H1 (cell line): ENCODE measurements around the gene PRKCH. TPM values are rescaled to one million over a fixed set of nuclear protein-coding genes. Genes with fewer than 3 reads are reported as not detected.

Source experiments
- CTCF ChIA-PET: fragments of 300-600 bp; sonication (Branson Sonifier 250); formaldehyde crosslinking; loops from one replicate; lab custom pipeline; 2021; ENCODE audit not compliant: partially characterized antibody; lab: Charles Lee
- POLR2A ChIA-PET: fragments of 300-600 bp; sonication (Branson Sonifier 250); formaldehyde crosslinking; loops from one replicate; lab custom pipeline; 2021; ENCODE audit warnings: inconsistent platforms; ENCODE audit not compliant: partially characterized antibody; lab: Charles Lee
- DNase-seq, 2 experiments: peaks; one replicate each; pipeline versions ENCODE4 v3.0.0 to v3.0.0-alpha.2; 2010 to 2022; ENCODE audit warnings: low spot score in 2 of 2, low read depth in 1 of 2, mixed read lengths in 1 of 2
- FAIRE-seq: peaks from 2 replicates; lab custom pipeline; 2011; peaks lifted over from hg19 to GRCh38; lab: Jason Lieb, UNC
- H2AFZ ChIP-seq: 2 replicates; pipeline ENCODE4 v1.8.1; 2012; ENCODE audit warnings: low read length, inconsistent platforms
- H2AK5ac ChIP-seq: 2 replicates; pipeline ENCODE4 v1.6.1; 2013; ENCODE audit warnings: low read depth, low read length
- H2BK120ac ChIP-seq: replicated peaks from 2 replicates; pipeline ENCODE3; 2013; ENCODE audit warnings: low read depth, low read length, inconsistent platforms
- H2BK12ac ChIP-seq: 2 replicates; pipeline ENCODE4 v1.6.1; 2013; ENCODE audit warnings: low read depth, low read length
- H2BK15ac ChIP-seq: 2 replicates; pipeline ENCODE4 v1.6.1; 2013; ENCODE audit warnings: low read length
- H2BK20ac ChIP-seq: 2 replicates; pipeline ENCODE4 v1.6.1; 2013; ENCODE audit warnings: low read length
- H2BK5ac ChIP-seq: 2 replicates; pipeline ENCODE4 v1.6.1; 2013; ENCODE audit warnings: low read depth, low read length
- H3K14ac ChIP-seq: 2 replicates; pipeline ENCODE4 v1.6.1; 2013; ENCODE audit warnings: inconsistent platforms; ENCODE audit not compliant: insufficient read length
- H3K18ac ChIP-seq: 2 replicates; pipeline ENCODE4 v1.6.1; 2013; ENCODE audit warnings: low read length; ENCODE audit errors: extremely low read depth
- H3K23ac ChIP-seq: 2 replicates; pipeline ENCODE4 v1.6.1; 2013; ENCODE audit warnings: inconsistent platforms; ENCODE audit not compliant: insufficient read length
- H3K23me2 ChIP-seq: 2 replicates; pipeline ENCODE4 v1.6.1; 2013; ENCODE audit warnings: low read depth, low read length
- H3K27ac ChIP-seq: 2 replicates; pipeline ENCODE4 v1.6.1; 2011; ENCODE audit warnings: low read depth, low read length, inconsistent platforms
- H3K27me3 ChIP-seq, 4 experiments: replicated peaks in 1 of 4; 1 replicate in 1 of 4; 2 replicates in 3 of 4; pipeline versions ENCODE4 v1.6.1 to v1.8.1; 2011 to 2013; ENCODE audit warnings: low read length in 3 of 4, mild to moderate bottlenecking in 3 of 4, inconsistent platforms in 2 of 4, mixed read lengths in 2 of 4, moderate library complexity in 1 of 4; ENCODE audit not compliant: control insufficient read depth in 3 of 4, insufficient read depth in 3 of 4; ENCODE audit errors: extremely low read depth in 1 of 4
- H3K36me3 ChIP-seq, 4 experiments: 2 replicates each; pipeline versions ENCODE4 v1.6.1 to v1.8.1; 2011 to 2013; ENCODE audit warnings: mild to moderate bottlenecking in 4 of 4, low read length in 3 of 4, moderate library complexity in 2 of 4, control low read depth in 1 of 4, inconsistent platforms in 1 of 4; ENCODE audit not compliant: insufficient read depth in 4 of 4, control insufficient read depth in 2 of 4
- H3K4ac ChIP-seq: replicated peaks from 2 replicates; pipeline ENCODE3; 2013; ENCODE audit warnings: low read length, low read depth, mixed read lengths, inconsistent platforms; ENCODE audit not compliant: insufficient read length
- H3K4me1 ChIP-seq, 4 experiments: replicated peaks in 1 of 4; 1 replicate in 1 of 4; 2 replicates in 3 of 4; pipeline versions ENCODE4 v1.6.1 to v1.8.1; 2011 to 2013; ENCODE audit warnings: low read length in 3 of 4, inconsistent platforms in 2 of 4, mixed read lengths in 1 of 4; ENCODE audit not compliant: insufficient read depth in 4 of 4, control insufficient read depth in 3 of 4
- H3K4me2 ChIP-seq, 2 experiments: 2 replicates each; pipeline versions ENCODE4 v1.6.1 to v1.8.1; 2011 to 2013; ENCODE audit warnings: low read depth in 2 of 2, low read length in 2 of 2, control low read depth in 1 of 2, inconsistent platforms in 1 of 2, mild to moderate bottlenecking in 1 of 2; ENCODE audit not compliant: insufficient read depth in 1 of 2
- H3K4me3 ChIP-seq, 4 experiments: fragments of 200-600, 300-600 bp in 1 of 4; sonication (generic), shearing (Covaris generic), sonication (Bioruptor Twin) in 1 of 4; 2 replicates each; pipeline versions ENCODE4 v1.5.1 to v1.8.1; 2011 to 2016; ENCODE audit warnings: low read length in 4 of 4, low read depth in 3 of 4, control low read depth in 2 of 4, inconsistent platforms in 2 of 4, mild to moderate bottlenecking in 2 of 4, mixed read lengths in 1 of 4, moderate library complexity in 1 of 4; ENCODE audit not compliant: insufficient read depth in 2 of 4; ENCODE audit errors: extremely low read depth in 1 of 4
- H3K56ac ChIP-seq: replicated peaks from 2 replicates; pipeline ENCODE3; 2013; ENCODE audit warnings: low read depth, mild to moderate bottlenecking, mixed read lengths, low read length, inconsistent platforms; ENCODE audit not compliant: insufficient read length
- H3K79me1 ChIP-seq: 2 replicates; pipeline ENCODE4 v1.6.1; 2013; ENCODE audit warnings: low read depth, low read length, control low read depth
- H3K79me2 ChIP-seq, 2 experiments: 2 replicates each; pipeline versions ENCODE4 v1.6.1 to v1.8.1; 2012 to 2013; ENCODE audit warnings: low read length in 2 of 2, mild to moderate bottlenecking in 2 of 2, inconsistent platforms in 1 of 2; ENCODE audit not compliant: insufficient read depth in 2 of 2, control insufficient read depth in 1 of 2
- H3K9ac ChIP-seq, 4 experiments: replicated peaks in 1 of 4; 1 replicate in 1 of 4; 2 replicates in 3 of 4; pipeline versions ENCODE4 v1.6.1 to v1.8.1; 2011 to 2013; ENCODE audit warnings: low read depth in 3 of 4, low read length in 3 of 4, control low read depth in 2 of 4, mild to moderate bottlenecking in 2 of 4, moderate library complexity in 2 of 4, inconsistent platforms in 1 of 4; ENCODE audit errors: extremely low read depth in 1 of 4
- H3K9me3 ChIP-seq, 2 experiments: 2 replicates each; pipeline versions ENCODE4 v1.6.1 to v1.8.1; 2012 to 2013; ENCODE audit warnings: mild to moderate bottlenecking in 2 of 2, moderate library complexity in 2 of 2, control low read depth in 1 of 2, inconsistent platforms in 1 of 2, low read depth in 1 of 2, low read length in 1 of 2, mixed read lengths in 1 of 2; ENCODE audit not compliant: insufficient read depth in 2 of 2
- H4K20me1 ChIP-seq, 2 experiments: replicated peaks in 1 of 2; 2 replicates each; pipeline versions ENCODE3 to v1.8.1; 2011 to 2013; ENCODE audit warnings: inconsistent platforms in 2 of 2, low read length in 2 of 2, mild to moderate bottlenecking in 1 of 2; ENCODE audit not compliant: insufficient read depth in 2 of 2, control insufficient read depth in 1 of 2
- H4K5ac ChIP-seq: 2 replicates; pipeline ENCODE4 v1.6.1; 2013; ENCODE audit warnings: low read length, low read depth, mixed read lengths, inconsistent platforms; ENCODE audit not compliant: insufficient read length
- H4K8ac ChIP-seq: 2 replicates; pipeline ENCODE4 v1.8.0; 2013; ENCODE audit warnings: mild to moderate bottlenecking, moderate library complexity, low read length, inconsistent platforms; ENCODE audit not compliant: insufficient read depth; ENCODE audit errors: extremely low read depth
- H4K91ac ChIP-seq: replicated peaks from 2 replicates; pipeline ENCODE3; 2013; ENCODE audit warnings: low read length, mixed read lengths, inconsistent platforms; ENCODE audit not compliant: insufficient read length
- BCL11A ChIP-seq, 2 experiments: IDR thresholded peaks; one replicate each; pipeline ENCODE4 v1.6.1; 2011; ENCODE audit warnings: low read depth in 2 of 2, low read length in 2 of 2, mild to moderate bottlenecking in 2 of 2
- WGBS, 2 experiments: shearing (Covaris generic) in 1 of 2; methylation state at CpG; one replicate each; pipeline versions ENCODE4 v1.1.6 to v1.1.7; 2013 to 2015; ENCODE audit warnings: low lambda C conversion rate in 2 of 2, mixed read lengths in 2 of 2, inconsistent platforms in 1 of 2, low coverage in 1 of 2, missing lambda C conversion rate in 1 of 2; ENCODE audit not compliant: insufficient replicate concordance in 2 of 2, insufficient coverage in 1 of 2, insufficient read length in 1 of 2; ENCODE audit errors: extremely low coverage in 1 of 2, missing lambda C conversion rate in 1 of 2; 5-methylcytosine and 5-hydroxymethylcytosine counted together
- polyA plus RNA-seq, 7 experiments: library from polyadenylated mRNA; depleted of rRNA in 3 of 7; stranded (reverse) in 5 of 7; unstranded in 2 of 7; fragments of >200 nt in 5 of 7; fragments of 200-250 nt in 2 of 7; gene quantifications; 1 replicate in 5 of 7; 2 replicates in 1 of 7; 4 replicates in 1 of 7; pipeline versions ENCODE4 v1.2.1 to v1.2.3, GENCODE V29; 2011 to 2013; ENCODE audit warnings: missing spikeins in 2 of 7, mixed read lengths in 2 of 7
- total RNA-seq: library from RNA; stranded (reverse); fragmentation: NEBNext Ultra II Directional; extraction: Animal tissue kit (Norgen Biotek cat#: 25700); gene quantifications from 2 replicates; pipeline ENCODE4 v1.2.1, GENCODE V29; 2021
- TF ChIP-seq, protein P1 (sequence below): IDR thresholded peaks from 2 replicates; pipeline ENCODE4 v1.6.1; 2011; ENCODE audit warnings: low read length, improper control_type of control experiment

PRKCH gene
- total and polyA plus RNA-seq, 2 of the 8 experiments (the other 6 are each of a cell fraction or from before 2014, with no cell fraction given), result 6.4 to 7.0 TPM

DNA sequence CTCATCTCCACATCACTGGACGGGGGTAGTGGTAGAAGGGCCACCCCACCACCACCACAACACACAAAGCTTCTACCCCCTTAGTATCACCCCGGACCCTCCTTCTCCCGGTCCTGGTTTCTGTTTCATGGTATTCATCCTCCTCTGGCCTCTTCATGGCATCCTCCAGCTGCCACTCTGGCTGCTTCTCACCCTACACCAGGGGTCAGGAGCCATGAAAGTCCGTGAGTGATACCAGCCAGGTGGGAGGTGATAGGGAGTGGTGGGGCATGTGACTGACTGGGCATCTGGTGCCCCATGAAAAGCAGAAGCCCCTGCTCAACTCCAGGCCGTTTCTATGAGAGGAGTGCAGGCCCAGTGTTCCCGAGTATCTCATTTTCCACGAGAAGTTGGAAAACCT, 222.6 kb downstream of the PRKCH start:
- no peak overlapping the region for H3K56ac ChIP-seq
- H2AFZ ChIP-seq, result no peak overlapping the region
- ChIA-PET CTCF (interaction anchor here (0.8 to 1.4 kb wide), 3 partner anchors 11 to 18 kb away, joined by 3 to 6 read pairs (median 3); no protein-coding TSS in a partner anchor), POLR2A (interaction anchor here (0.9 kb wide), 1 partner anchor 151 kb away, joined by 3 read pairs; the partner anchor contains the start of gene HIF1A)
- no peak overlapping the region for H3K18ac ChIP-seq
- H2BK5ac ChIP-seq, result no peak overlapping the region
- no peak overlapping the region for H3K4me2 ChIP-seq
- H3K23ac ChIP-seq, result no peak overlapping the region
- no peak overlapping the region for H3K14ac ChIP-seq
- H4K5ac ChIP-seq, result no peak overlapping the region
- H3K27ac ChIP-seq, result no peak overlapping the region
- H4K8ac ChIP-seq, result no peak overlapping the region
- FAIRE-seq (no peak), DNase-seq (no peak)
- H2BK15ac ChIP-seq, result no peak overlapping the region
- H4K91ac ChIP-seq, result no peak overlapping the region
- no peak overlapping the region for H2BK12ac ChIP-seq
- no peak overlapping the region for H2BK20ac ChIP-seq
- H3K9ac ChIP-seq, result no peak overlapping the region
- no peaks in the 10 kb centered on the region for H3K9me3 ChIP-seq
- H3K4me3 ChIP-seq, result no peak overlapping the region
- 89% methylated on average over 7 of the region's 7 CpGs; no CpG with 5 or more reads in 1 of the 2 experiments for WGBS, 2 experiments
- no peaks in the 10 kb centered on the region; a peak in 1 of 8 replicates for H3K36me3 ChIP-seq
- H3K4me1 ChIP-seq, result peaks cover 0 to under 1% (median 0%) of the 10 kb centered on the region in 4 experiments; a peak in 1 of 7 replicates
- no peak overlapping the region for H3K4ac ChIP-seq
- no peak overlapping the region for H2BK120ac ChIP-seq
- no peaks in the 10 kb centered on the region for H4K20me1 ChIP-seq
- H3K79me2 ChIP-seq, result no peaks in the 10 kb centered on the region
- no peaks in the 10 kb centered on the region for H3K79me1 ChIP-seq
- H2AK5ac ChIP-seq, result no peak overlapping the region
- H3K23me2 ChIP-seq, result no peaks in the 10 kb centered on the region
- H3K27me3 ChIP-seq, result no peaks in the 10 kb centered on the region; a peak in 1 of 7 replicates
- TF ChIP-seq BCL11A (IDR thresholded peaks at IDR 0.05; ENCODE audit: low read depth in 2 of 2, low read length in 2 of 2), result no peak
- TF ChIP-seq, protein P1, sequence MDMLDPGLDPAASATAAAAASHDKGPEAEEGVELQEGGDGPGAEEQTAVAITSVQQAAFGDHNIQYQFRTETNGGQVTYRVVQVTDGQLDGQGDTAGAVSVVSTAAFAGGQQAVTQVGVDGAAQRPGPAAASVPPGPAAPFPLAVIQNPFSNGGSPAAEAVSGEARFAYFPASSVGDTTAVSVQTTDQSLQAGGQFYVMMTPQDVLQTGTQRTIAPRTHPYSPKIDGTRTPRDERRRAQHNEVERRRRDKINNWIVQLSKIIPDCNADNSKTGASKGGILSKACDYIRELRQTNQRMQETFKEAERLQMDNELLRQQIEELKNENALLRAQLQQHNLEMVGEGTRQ, result no peak
